Epidermal melanocyte (primary cell): ENCODE measurements around the gene SLC35F6.
A peak's percentile ranks its signal among the peaks of the same experiment; 100 is the strongest.
"Not testable (repeated sequence)": the region's sequence is repeated elsewhere in the genome, so short reads cannot be mapped to it uniquely, and the experiment has no call there.

Experiments used
- DNase-seq: peaks from one replicate; pipeline ENCODE4 v3.0.0; 2011; ENCODE audit warnings: low spot score; ENCODE audit not compliant: insufficient read length

Gene SLC35F6

DNA sequence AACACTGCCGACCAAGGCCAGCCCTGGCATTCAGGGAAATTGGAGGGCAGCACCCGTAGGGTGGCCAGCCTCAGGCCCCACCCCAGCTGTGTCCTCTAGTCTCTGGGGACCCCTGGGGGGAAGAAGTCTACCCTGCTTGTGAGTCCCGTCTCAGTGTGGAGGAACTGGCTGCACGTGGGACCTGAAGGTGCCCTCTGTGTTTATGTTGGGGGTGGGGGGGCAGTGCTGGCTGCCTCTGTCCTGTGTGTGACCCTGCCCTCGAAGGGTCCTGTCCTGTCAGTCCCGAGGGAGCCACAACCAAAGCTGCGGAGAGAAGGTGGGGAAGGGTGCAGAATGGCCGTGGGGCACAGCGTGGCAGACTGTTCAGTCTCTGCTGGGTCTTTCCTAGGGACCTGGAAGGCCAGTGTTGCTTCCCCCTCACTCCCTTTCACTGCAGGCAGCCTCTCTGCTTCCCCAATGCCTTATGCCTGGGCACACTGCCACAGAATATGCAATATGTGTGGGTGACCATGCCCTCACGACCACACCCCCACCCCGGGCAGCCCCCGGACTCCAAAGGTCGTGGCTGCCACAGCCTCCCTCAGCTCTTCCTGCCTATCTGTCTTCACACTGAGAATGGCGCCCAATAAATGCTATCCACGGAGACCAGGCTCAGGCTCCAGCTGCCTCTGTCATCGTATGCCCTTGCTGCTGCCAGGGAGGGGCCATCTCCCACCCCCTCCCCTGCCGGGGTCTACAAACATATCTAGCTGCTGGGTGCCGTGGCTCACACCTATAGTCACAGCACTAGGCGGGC lies 33.3 kb upstream of the SLC35F6 start:
- no peak for DNase-seq

DNA sequence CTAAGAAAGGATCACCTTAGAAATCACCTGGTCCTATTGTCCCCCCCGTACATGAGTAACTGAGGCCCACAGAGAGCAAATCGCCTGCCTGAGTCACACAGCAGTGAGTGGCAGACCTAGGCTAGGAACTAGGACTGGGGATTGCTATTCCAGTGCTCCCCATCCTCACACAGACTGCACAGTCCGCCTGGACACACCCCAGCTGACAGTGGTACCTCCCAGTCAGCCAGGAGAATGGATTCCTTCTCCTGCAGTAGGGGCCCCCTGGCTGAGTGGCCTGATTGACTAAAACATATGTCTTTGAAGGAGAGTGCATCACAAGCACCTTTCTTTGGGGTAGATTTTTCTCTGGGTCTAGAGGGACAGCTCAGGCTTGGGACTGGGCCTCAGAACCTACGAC lies 32.4 kb upstream of the SLC35F6 start:
- no peak for DNase-seq

GRCh38 chr2:26732446-26732845 lies 31.6 kb upstream of the SLC35F6 start:
- no peak for DNase-seq

DNA sequence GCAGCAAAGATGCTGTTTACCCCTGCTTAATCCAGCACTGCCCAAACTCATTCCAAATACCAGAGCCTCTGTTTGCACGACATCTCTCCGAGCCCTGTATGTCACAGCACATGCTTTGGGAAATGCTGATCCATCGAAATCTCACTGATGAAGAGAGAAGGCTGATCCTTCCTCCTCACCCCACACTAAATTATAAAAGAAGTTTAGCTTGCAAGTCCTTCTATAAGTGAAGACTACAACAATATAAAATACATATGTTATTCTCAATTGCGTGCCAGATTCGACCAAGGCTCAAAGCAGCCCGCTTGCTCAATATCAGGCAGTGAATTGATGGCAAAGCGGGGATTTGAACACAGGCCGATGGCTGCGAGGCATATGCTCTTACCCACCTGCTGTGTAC lies 30.7 kb upstream of the SLC35F6 start:
- no peak for DNase-seq

GRCh38 chr2:26735097-26735496 lies 29.0 kb upstream of the SLC35F6 start:
- DNase-seq, result no peak

GRCh38 chr2:26735883-26736588 lies 28.0 kb upstream of the SLC35F6 start:
- DNase-seq, result no peak

DNA sequence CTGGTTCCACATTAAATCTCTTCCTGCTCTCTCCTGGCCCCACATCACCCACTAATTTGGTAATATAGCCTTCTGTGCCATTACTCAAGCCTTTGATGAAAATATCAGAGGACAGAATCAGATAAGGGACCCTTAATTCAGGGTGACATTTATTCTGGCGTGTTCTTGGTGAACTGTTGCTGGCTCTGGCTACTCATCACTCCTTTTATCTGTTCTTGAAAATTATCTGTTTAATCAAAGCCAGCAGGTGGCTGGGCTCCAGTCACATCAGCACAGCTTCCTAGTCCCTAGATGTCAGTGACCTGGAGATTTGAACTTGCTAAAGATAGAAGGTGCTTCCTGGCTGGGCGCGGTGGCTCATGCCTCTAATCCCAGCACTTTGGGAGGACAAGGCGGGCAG lies 26.9 kb upstream of the SLC35F6 start:
- DNase-seq, result no peak

DNA sequence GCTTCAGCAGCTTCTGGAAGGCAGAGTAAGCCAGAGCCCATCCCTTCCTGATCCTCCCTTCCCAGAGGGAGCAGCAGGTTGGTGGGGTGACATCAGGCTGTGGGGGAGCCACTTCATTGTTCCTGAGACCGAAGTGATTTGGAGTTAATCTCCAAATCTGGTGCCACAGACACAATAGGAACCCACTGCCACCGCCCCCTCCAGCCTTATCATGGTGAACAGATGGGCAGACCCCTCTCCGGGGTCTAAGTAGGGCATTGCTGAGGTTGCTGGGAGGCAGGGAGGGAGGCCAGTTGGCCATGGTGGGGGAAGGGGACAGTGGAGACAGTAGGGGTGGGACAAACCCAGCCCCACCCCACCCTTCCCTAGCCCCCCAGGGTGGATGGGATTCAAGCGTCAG lies 25.6 kb upstream of the SLC35F6 start:
- no peak for DNase-seq

GRCh38 chr2:26739514-26739913 lies 24.6 kb upstream of the SLC35F6 start:
- no peak for DNase-seq

GRCh38 chr2:26740346-26740745 lies 23.7 kb upstream of the SLC35F6 start:
- no peak for DNase-seq

- DNase-seq, result no peak
Measured at GRCh38 chr2:26740890-26741302, 23.2 kb upstream of the SLC35F6 start.

DNA sequence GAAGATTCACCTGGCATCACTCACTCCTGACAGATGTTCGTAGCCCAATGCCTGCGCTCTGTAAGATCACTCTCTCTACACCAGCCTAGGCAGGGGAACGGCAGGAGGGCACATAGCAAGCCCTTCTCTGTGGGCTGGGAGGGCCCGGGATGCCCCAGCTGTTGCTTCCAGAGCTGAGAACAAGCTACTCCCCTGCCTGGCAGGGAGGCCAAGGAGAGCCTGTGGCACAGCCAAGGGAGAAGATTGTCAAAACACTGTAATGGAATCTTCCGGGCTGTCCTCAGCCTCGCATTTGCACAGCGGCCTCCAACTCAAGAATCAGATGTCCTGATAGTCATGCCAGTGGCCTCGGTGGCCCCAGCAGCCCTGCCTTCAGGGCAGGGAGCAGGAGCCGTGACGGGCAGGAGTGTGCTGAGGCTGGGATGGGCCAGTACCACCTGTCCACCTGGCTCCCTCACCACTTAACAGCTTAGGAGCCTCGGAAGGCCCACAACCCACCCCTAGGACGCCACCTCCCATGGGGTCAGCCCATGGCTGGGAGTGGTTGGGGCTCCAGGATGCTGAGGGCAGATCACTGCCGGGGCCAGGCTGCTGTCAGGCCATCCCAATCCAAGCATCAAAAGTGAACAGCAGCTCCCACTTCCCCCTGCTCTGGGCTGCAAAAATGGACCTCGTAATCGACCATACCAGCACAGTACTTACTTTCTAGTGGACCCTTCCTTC lies 21.9 kb upstream of the SLC35F6 start:
- no peak for DNase-seq

DNA sequence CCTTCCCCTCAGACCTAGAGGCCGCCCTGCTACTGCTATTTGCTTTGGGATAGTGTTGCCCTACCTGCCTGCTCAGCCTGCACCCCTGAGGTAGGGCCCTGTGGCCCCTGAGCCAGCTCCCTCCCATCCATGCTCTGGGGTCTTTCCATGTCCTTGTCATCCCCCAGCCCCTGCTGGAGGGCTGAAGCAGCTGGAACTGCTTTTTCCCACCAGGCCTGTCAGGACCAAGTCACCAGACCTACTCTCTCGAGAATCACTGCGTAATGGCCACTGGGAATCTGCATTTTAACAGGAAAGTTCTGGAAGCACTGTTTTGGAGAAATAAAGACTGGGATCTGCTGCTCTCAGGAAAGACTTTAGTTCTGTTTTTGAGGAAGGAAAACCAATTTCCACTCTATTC lies 20.2 kb upstream of the SLC35F6 start:
- no peak for DNase-seq

- DNase-seq, result no peak
Measured at GRCh38 chr2:26744953-26745352, 19.1 kb upstream of the SLC35F6 start.

GRCh38 chr2:26745609-26746327 lies 18.3 kb upstream of the SLC35F6 start:
- peak; percentile 82 for DNase-seq

DNA sequence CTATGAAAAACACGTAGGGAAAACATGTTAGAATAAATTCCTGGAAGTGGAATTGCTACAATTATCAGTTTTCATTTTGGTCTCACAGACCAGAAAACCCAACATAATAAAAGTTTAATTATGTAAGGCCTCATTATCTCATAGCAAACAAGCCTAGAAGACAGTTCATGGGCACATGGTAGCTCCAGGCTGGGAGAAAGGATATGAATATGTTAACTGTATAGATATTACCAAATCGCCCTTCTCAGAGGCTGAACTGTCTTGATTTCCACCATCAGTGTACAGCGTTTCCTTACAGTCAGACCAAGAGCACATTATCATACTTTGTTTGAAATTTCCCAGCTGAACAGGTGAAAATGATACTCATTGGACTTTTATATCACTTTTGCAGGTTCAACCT lies 17.1 kb upstream of the SLC35F6 start:
- no peak for DNase-seq

- DNase-seq, result not testable (repeated sequence)
Measured at GRCh38 chr2:26749787-26750420, 14.2 kb upstream of the SLC35F6 start.

DNA sequence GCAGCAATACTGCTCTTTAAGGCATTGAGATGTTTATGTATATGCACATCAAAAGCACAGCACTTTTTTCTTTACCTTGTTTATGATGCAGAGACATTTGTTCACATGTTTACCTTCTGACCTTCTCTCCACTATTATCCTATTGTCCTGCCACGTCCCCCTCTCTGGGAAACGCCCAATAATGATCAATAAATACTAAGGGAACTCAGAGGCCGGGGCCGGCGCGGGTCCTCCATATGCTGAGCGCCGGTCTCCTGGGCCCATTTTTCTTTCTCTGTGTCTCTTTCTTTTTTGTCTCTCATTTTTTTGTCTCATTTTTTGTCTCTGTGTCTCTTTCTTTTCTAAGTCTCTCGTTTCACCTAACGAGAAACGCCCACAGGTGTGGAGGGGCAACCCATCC lies 13.6 kb upstream of the SLC35F6 start:
- DNase-seq, result not testable (repeated sequence)

- no peak for DNase-seq
Measured at GRCh38 chr2:26752656-26753055, 11.4 kb upstream of the SLC35F6 start.

- no peak for DNase-seq
Measured at GRCh38 chr2:26754539-26754938, 9.5 kb upstream of the SLC35F6 start.
